HG02852 (cell line): ENCODE results near the gene PLXDC2.
"Not testable (repeated sequence)": the region's sequence is repeated elsewhere in the genome, so short reads cannot be mapped to it uniquely, and the experiment has no call there.

ENCODE experiments used
- ATAC-seq: cut with Tn5 transposase; IDR thresholded peaks from one replicate; pipeline ENCODE4 v1.9.1; 2021; ENCODE audit warnings: mild to moderate bottlenecking, moderate library complexity; ENCODE audit not compliant: unreplicated experiment

Gene PLXDC2

GRCh38 chr10:20017961-20018360, 201.7 kb downstream of the PLXDC2 start:
- ATAC-seq: no peak

- no peak for ATAC-seq
Observed at GRCh38 chr10:20020677-20021076, 204.4 kb downstream of the PLXDC2 start.

GRCh38 chr10:20029523-20029922, 213.3 kb downstream of the PLXDC2 start:
- no peak for ATAC-seq

GRCh38 chr10:20033476-20033875, 217.2 kb downstream of the PLXDC2 start:
- no peak for ATAC-seq

- ATAC-seq: no peak
Observed at GRCh38 chr10:20034732-20035131, 218.5 kb downstream of the PLXDC2 start.

GRCh38 chr10:20040012-20040411, 223.8 kb downstream of the PLXDC2 start:
- ATAC-seq: no peak

- ATAC-seq: no peak
Observed at GRCh38 chr10:20041931-20042330, 225.7 kb downstream of the PLXDC2 start.

- ATAC-seq: not testable (repeated sequence)
Observed at GRCh38 chr10:20045100-20045499, 228.9 kb downstream of the PLXDC2 start.

GRCh38 chr10:20048161-20048560, 231.9 kb downstream of the PLXDC2 start:
- ATAC-seq: no peak

GRCh38 chr10:20058135-20058534, 241.9 kb downstream of the PLXDC2 start:
- no peak for ATAC-seq

- ATAC-seq: no peak
Observed at GRCh38 chr10:20059084-20059835, 243.0 kb downstream of the PLXDC2 start.

- no peak for ATAC-seq
Observed at GRCh38 chr10:20065814-20066213, 249.6 kb downstream of the PLXDC2 start.

GRCh38 chr10:20073167-20073566, 256.9 kb downstream of the PLXDC2 start:
- ATAC-seq: no peak

- ATAC-seq: no peak
Observed at GRCh38 chr10:20075713-20076112, 259.5 kb downstream of the PLXDC2 start.

- ATAC-seq: no peak
Observed at GRCh38 chr10:20084451-20084850, 268.2 kb downstream of the PLXDC2 start.

GRCh38 chr10:20085115-20085514, 268.9 kb downstream of the PLXDC2 start:
- no peak for ATAC-seq

GRCh38 chr10:20087353-20087752, 271.1 kb downstream of the PLXDC2 start:
- ATAC-seq: no peak

GRCh38 chr10:20088061-20088701, 271.9 kb downstream of the PLXDC2 start:
- ATAC-seq: no peak

- no peak for ATAC-seq
Observed at GRCh38 chr10:20089879-20090278, 273.6 kb downstream of the PLXDC2 start.

GRCh38 chr10:20090831-20091230, 274.6 kb downstream of the PLXDC2 start:
- ATAC-seq: no peak

- no peak for ATAC-seq
Observed at GRCh38 chr10:20091698-20092097, 275.5 kb downstream of the PLXDC2 start.

GRCh38 chr10:20093600-20093999, 277.4 kb downstream of the PLXDC2 start:
- ATAC-seq: no peak
